K562 (cell line): ENCODE results near the gene KIAA0825. TPM values are rescaled to one million over a fixed set of nuclear protein-coding genes. Genes with fewer than 3 reads are reported as not detected.

Experiments
- ATAC-seq: fragments of 200-7000 bp; cut with Tn5 transposase; 3 replicates; pipeline ENCODE4 v1.9.1; 2020; ENCODE audit warnings: moderate library complexity
- BruUV-seq: library from RNA; stranded (reverse); fragments of 400-500 nt; replicated peaks from 2 replicates; lab custom pipeline; 2021; lab: Mats Ljungman, UMichigan
- CTCF ChIA-PET: fragments of 300-600 bp; formaldehyde crosslinking; extraction: SDS; loops from one replicate; lab custom pipeline; 2021; ENCODE audit warnings: low intra/inter-chr PET ratio; lab: Yijun Ruan, JAX
- POLR2A ChIA-PET: fragments of 300-600, 350-650 bp; sonication (Branson Sonifier 250); formaldehyde crosslinking; extraction: SDS; loops from one replicate; lab custom pipeline; 2021; ENCODE audit warnings: antibody characterized with exemption, inconsistent platforms; lab: Yijun Ruan, JAX
- DNase-seq, 4 experiments: peaks; one replicate each; pipeline versions ENCODE4 v3.0.0 to v3.0.0-alpha.2; 2011 to 2018; ENCODE audit warnings: low spot score in 3 of 4, mixed read lengths in 3 of 4; ENCODE audit errors: extremely low read depth in 1 of 4
- FAIRE-seq: peaks from 2 replicates; lab custom pipeline; 2011; peaks lifted over from hg19 to GRCh38; lab: Jason Lieb, UNC
- H2AFZ ChIP-seq: 2 replicates; pipeline ENCODE4 v1.6.0; 2011; ENCODE audit warnings: low read depth, low read length, control low read depth, inconsistent platforms
- H3K27ac ChIP-seq: fragments of 200-600 bp; 3 replicates; pipeline ENCODE4 v1.8.0; 2011; ENCODE audit warnings: low read depth, mild to moderate bottlenecking, control low read depth, inconsistent platforms, low read length, moderate library complexity, mixed read lengths; ENCODE audit errors: extremely low read depth
- H3K27me3 ChIP-seq, 2 experiments: fragments of 300-600 bp in 1 of 2; 2 replicates in 1 of 2; 3 replicates in 1 of 2; pipeline versions ENCODE4 v1.6.0 to v1.8.0; 2011; ENCODE audit warnings: inconsistent platforms in 2 of 2, low read length in 2 of 2, mild to moderate bottlenecking in 1 of 2, mixed read lengths in 1 of 2, moderate library complexity in 1 of 2; ENCODE audit not compliant: control insufficient read depth in 2 of 2, insufficient read depth in 2 of 2
- H3K36me3 ChIP-seq: fragments of 300-600 bp; 3 replicates; pipeline ENCODE4 v1.8.0; 2011; ENCODE audit warnings: mild to moderate bottlenecking, low read length, inconsistent platforms; ENCODE audit not compliant: control insufficient read depth, insufficient read depth
- H3K4me1 ChIP-seq, 2 experiments: fragments of 200-600 bp in 1 of 2; replicated peaks in 1 of 2; 2 replicates in 1 of 2; 3 replicates in 1 of 2; pipeline versions ENCODE4 v1.5.1 to v1.8.0; 2011; ENCODE audit warnings: inconsistent platforms in 2 of 2, low read length in 2 of 2, mild to moderate bottlenecking in 1 of 2, mixed read lengths in 1 of 2, moderate library complexity in 1 of 2; ENCODE audit not compliant: control insufficient read depth in 2 of 2, insufficient read depth in 2 of 2
- H3K4me2 ChIP-seq: 2 replicates; pipeline ENCODE4 v1.6.1; 2011; ENCODE audit warnings: low read length, control low read depth, inconsistent platforms, mixed read lengths; ENCODE audit not compliant: insufficient read depth
- H3K4me3 ChIP-seq: fragments of 200-600 bp; sonication (generic), shearing (Covaris generic); 2 replicates; pipeline ENCODE4 v1.5.1; 2016; ENCODE audit warnings: control low read depth, inconsistent platforms
- H3K79me2 ChIP-seq: fragments of 200-600 bp; 3 replicates; pipeline ENCODE4 v1.8.0; 2011; ENCODE audit warnings: low read length, inconsistent platforms; ENCODE audit not compliant: control insufficient read depth, insufficient read depth
- H3K9ac ChIP-seq, 2 experiments: 2 replicates each; pipeline versions ENCODE4 v1.6.0 to v1.6.1; 2011; ENCODE audit warnings: low read depth in 2 of 2, low read length in 2 of 2, control low read depth in 1 of 2, inconsistent platforms in 1 of 2, mild to moderate bottlenecking in 1 of 2, mixed read lengths in 1 of 2; ENCODE audit not compliant: insufficient read depth in 1 of 2
- H3K9me1 ChIP-seq: one replicate; pipeline ENCODE4 v1.6.0; 2011; ENCODE audit warnings: inconsistent platforms, mild to moderate bottlenecking, low read length, moderate library complexity; ENCODE audit not compliant: control insufficient read depth, insufficient read depth
- H3K9me3 ChIP-seq: replicated peaks from 2 replicates; pipeline ENCODE4 v1.5.1; 2011; ENCODE audit warnings: low read depth, low read length, inconsistent platforms; ENCODE audit not compliant: control insufficient read depth, insufficient read depth
- H4K20me1 ChIP-seq: replicated peaks from 2 replicates; pipeline ENCODE4 v1.6.1; 2011; ENCODE audit warnings: low read length, inconsistent platforms, mixed read lengths; ENCODE audit not compliant: control insufficient read depth, insufficient read depth
- ARNT ChIP-seq, 2 experiments: fragments of 450-650 bp; IDR thresholded peaks; 2 replicates each; pipeline ENCODE4 v1.6.1; 2016; ENCODE audit warnings: mild to moderate bottlenecking in 1 of 2
- ASH1L ChIP-seq: fragments of 450-650 bp; IDR thresholded peaks from 2 replicates; pipeline ENCODE4 v1.6.1; 2018; ENCODE audit warnings: borderline replicate concordance, mild to moderate bottlenecking, low read depth; ENCODE audit not compliant: partially characterized antibody
- C11orf30 ChIP-seq: fragments of 450-650 bp; IDR thresholded peaks from 2 replicates; pipeline ENCODE4 v1.6.1; 2016; ENCODE audit warnings: low read depth, mild to moderate bottlenecking
- DNMT1 ChIP-seq: fragments of 450-650 bp; IDR thresholded peaks from 2 replicates; pipeline ENCODE4 v1.6.1; 2016; ENCODE audit warnings: antibody characterized with exemption, mild to moderate bottlenecking
- E2F6 ChIP-seq, 2 experiments: IDR thresholded peaks; 2 replicates each; pipeline ENCODE4 v1.6.1; 2011; ENCODE audit warnings: borderline replicate concordance in 1 of 2, control low read depth in 1 of 2, low read depth in 1 of 2, low read length in 1 of 2, mild to moderate bottlenecking in 1 of 2, mixed read lengths in 1 of 2, moderate library complexity in 1 of 2; ENCODE audit not compliant: insufficient read depth in 1 of 2, insufficient read length in 1 of 2, poor library complexity in 1 of 2, severe bottlenecking in 1 of 2; ENCODE audit errors: extremely low read depth in 1 of 2
- EGR1 ChIP-seq: fragments of 450-650 bp; conservative IDR thresholded peaks from 2 replicates; pipeline ENCODE4 v1.6.1; 2017; ENCODE audit warnings: mild to moderate bottlenecking
- HNRNPL ChIP-seq: fragments of 200-400 bp; formaldehyde crosslinking; IDR thresholded peaks from 2 replicates; pipeline ENCODE4 v1.6.1; 2017; ENCODE audit warnings: low read depth, mild to moderate bottlenecking, low read length
- HOMEZ ChIP-seq: fragments of 250-450 bp; sonication (Bioruptor Pico); IDR thresholded peaks from 2 replicates; pipeline ENCODE4 v1.4.0; 2020; ENCODE audit warnings: mild to moderate bottlenecking, moderate library complexity
- MAFF ChIP-seq: IDR thresholded peaks from 2 replicates; pipeline ENCODE4 v1.6.1; 2012; ENCODE audit warnings: low read length, improper control_type of control experiment
- RBM14 ChIP-seq: fragments of 200-400 bp; formaldehyde crosslinking; IDR thresholded peaks from 2 replicates; pipeline ENCODE4 v1.6.1; 2018; ENCODE audit warnings: low read depth, mild to moderate bottlenecking, low read length, moderate library complexity, borderline replicate concordance; ENCODE audit not compliant: insufficient read depth
- TRIM24 ChIP-seq, 2 experiments: fragments of 450-650 bp; IDR thresholded peaks; 2 replicates each; pipeline ENCODE4 v1.6.1; 2016
- ZNF445 ChIP-seq: fragments of 250-450 bp; sonication (Bioruptor Pico); IDR thresholded peaks from 2 replicates; pipeline ENCODE4 v1.4.0; 2020; ENCODE audit warnings: low read depth, mild to moderate bottlenecking, moderate library complexity
- WGBS: fragments of 100-300 bp; shearing (Covaris generic); methylation state at CpG from one replicate; pipeline ENCODE4 v1.1.6; 2016; ENCODE audit warnings: low coverage, mixed read lengths; ENCODE audit not compliant: insufficient coverage; ENCODE audit errors: missing lambda C conversion rate; 5-methylcytosine and 5-hydroxymethylcytosine counted together
- in situ Hi-C: fragments of 300-500 bp; cut with MboI; formaldehyde crosslinking; loops from 4 replicates; pipeline ENCODE4 v1.15.0; 2018; ENCODE audit warnings: inconsistent platforms, mixed read lengths
- intact Hi-C: fragments of 100-400 bp; cut with micrococcal nuclease; formaldehyde crosslinking; loops from 2 replicates; pipeline ENCODE4 v1.14.2; 2022
- polyA plus RNA-seq, 8 experiments: library from polyadenylated mRNA; depleted of rRNA in 4 of 8; stranded (reverse) in 5 of 8; unstranded in 3 of 8; fragments of >200 nt; fragmentation: Nextera tagmentation in 2 of 8; fragmentation: Illumina TruSeq in 1 of 8; extraction: Ambion mirVana in 2 of 8; extraction: Trizol in 1 of 8; gene quantifications; 2 replicates each; pipeline versions ENCODE4 v1.2.1 to v1.2.3, GENCODE V29; 2011 to 2014; ENCODE audit warnings: inconsistent platforms in 1 of 8, missing spikeins in 1 of 8
- total RNA-seq, 7 experiments: library from RNA; depleted of rRNA in 6 of 7; stranded (reverse); fragments of >200 nt in 6 of 7; fragmentation: Illumina TruSeq in 2 of 7; extraction: Trizol in 2 of 7; gene quantifications; 2 replicates each; pipeline versions ENCODE4 v1.2.1 to v1.2.3, GENCODE V29; 2011 to 2021; ENCODE audit warnings: low replicate concordance in 1 of 7
- TF ChIP-seq, protein P1 (sequence below): fragments of 200-800 bp; sonication (Bioruptor generic); IDR thresholded peaks from 2 replicates; pipeline ENCODE4 v1.6.1; 2017; ENCODE audit warnings: missing genetic modification characterization, missing compliant biosample characterization

KIAA0825 gene
- total and polyA plus RNA-seq, 9 of the 15 experiments (the other 6 are each of a cell fraction or from before 2014, with no cell fraction given): 0.05 to 0.36 (median 0.16) TPM; not detected in 1

DNA sequence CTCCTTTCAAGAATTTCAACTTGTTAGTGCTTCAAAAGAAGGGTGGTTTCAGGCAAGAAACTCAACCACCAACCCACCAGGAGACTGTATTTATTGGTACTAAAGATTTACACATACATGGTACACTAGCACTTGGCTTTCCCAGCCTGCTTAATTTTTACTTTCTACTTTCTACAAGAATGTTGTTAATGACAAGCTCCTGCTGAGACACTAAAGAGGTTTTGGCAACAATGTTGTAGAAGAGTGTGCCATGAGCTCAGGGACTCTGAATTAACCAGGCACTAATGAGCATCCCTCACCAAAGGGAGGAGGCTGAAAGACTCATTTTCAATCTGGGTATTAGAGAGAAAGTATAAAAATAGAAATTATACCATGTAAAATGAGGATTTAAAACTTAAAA, 195.0 kb downstream of the KIAA0825 start:
- no TSS peak for BruUV-seq
- Histone ChIP-seq H3K27ac (no peak overlapping the region), H4K20me1 (no peaks in the 10 kb centered on the region)

GRCh38 chr5:94422812-94423211, 195.6 kb downstream of the KIAA0825 start:
- H3K9ac ChIP-seq: no peak overlapping the region
- H4K20me1 ChIP-seq: no peaks in the 10 kb centered on the region
- no peaks in the 10 kb centered on the region for H3K79me2 ChIP-seq
- no peak overlapping the region for H3K4me2 ChIP-seq
- no peak for ATAC-seq
- H3K27me3 ChIP-seq: no peaks in the 10 kb centered on the region
- DNase-seq: no peak
- no TSS peak for BruUV-seq
- H2AFZ ChIP-seq: no peak overlapping the region
- H3K36me3 ChIP-seq: no peaks in the 10 kb centered on the region
- CTCF ChIA-PET: no interaction called here
- intact Hi-C loops: no loop called here
- no peaks in the 10 kb centered on the region for H3K9me3 ChIP-seq
- H3K9me1 ChIP-seq: no peaks in the 10 kb centered on the region
- TF ChIP-seq HOMEZ (CRISPR knock-in tag) (no peak), ZNF445 (CRISPR knock-in tag) (no peak), C11orf30 (no peak), EGR1 (no peak), RBM14 (no peak), HNRNPL (no peak)
- TF ChIP-seq, protein P1, sequence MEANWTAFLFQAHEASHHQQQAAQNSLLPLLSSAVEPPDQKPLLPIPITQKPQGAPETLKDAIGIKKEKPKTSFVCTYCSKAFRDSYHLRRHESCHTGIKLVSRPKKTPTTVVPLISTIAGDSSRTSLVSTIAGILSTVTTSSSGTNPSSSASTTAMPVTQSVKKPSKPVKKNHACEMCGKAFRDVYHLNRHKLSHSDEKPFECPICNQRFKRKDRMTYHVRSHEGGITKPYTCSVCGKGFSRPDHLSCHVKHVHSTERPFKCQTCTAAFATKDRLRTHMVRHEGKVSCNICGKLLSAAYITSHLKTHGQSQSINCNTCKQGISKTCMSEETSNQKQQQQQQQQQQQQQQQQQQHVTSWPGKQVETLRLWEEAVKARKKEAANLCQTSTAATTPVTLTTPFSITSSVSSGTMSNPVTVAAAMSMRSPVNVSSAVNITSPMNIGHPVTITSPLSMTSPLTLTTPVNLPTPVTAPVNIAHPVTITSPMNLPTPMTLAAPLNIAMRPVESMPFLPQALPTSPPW: no peak
- TF ChIP-seq, all 486 proteins: peak for 0
- Histone ChIP-seq H3K4me1 (no peaks in the 10 kb centered on the region), H3K27ac (no peak overlapping the region), H3K4me3 (no peak overlapping the region)
- no peak for FAIRE-seq
- 0% methylated on average over 3 of the region's 3 CpGs for WGBS
- in situ Hi-C loops: no loop called here
- POLR2A ChIA-PET: no interaction called here

More for the DNA sequence above, 195.0 kb downstream of the KIAA0825 start:
- TF ChIP-seq TRIM24 (IDR thresholded peaks at IDR 0.05): no peak
- TF ChIP-seq ARNT (IDR thresholded peaks at IDR 0.05): no peak
- no peak for TF ChIP-seq E2F6 (IDR thresholded peaks at IDR 0.05; ENCODE audit: borderline replicate concordance in 1 of 2, extremely low read depth in 1 of 2, insufficient read depth in 1 of 2, insufficient read length in 1 of 2, low read depth in 1 of 2, low read length in 1 of 2, poor library complexity in 1 of 2, severe bottlenecking in 1 of 2)
- no peak for TF ChIP-seq ASH1L
- TF ChIP-seq MAFF: no peak
- TF ChIP-seq DNMT1: no peak
- ATAC-seq (no peak), FAIRE-seq (no peak), DNase-seq (no peak)
- H3K9ac ChIP-seq: no peak overlapping the region
- H2AFZ ChIP-seq: no peak overlapping the region
- CTCF ChIA-PET: no interaction called here
- no peaks in the 10 kb centered on the region for H3K79me2 ChIP-seq
- POLR2A ChIA-PET: no interaction called here
- no peaks in the 10 kb centered on the region for H3K27me3 ChIP-seq
- H3K4me2 ChIP-seq: no peak overlapping the region
- H3K9me1 ChIP-seq: no peaks in the 10 kb centered on the region
- H3K9me3 ChIP-seq: no peaks in the 10 kb centered on the region
- in situ Hi-C loops: no loop called here
- no peaks in the 10 kb centered on the region for H3K36me3 ChIP-seq
- intact Hi-C loops: no loop called here
- H3K4me3 ChIP-seq: no peak overlapping the region
- H3K4me1 ChIP-seq: no peaks in the 10 kb centered on the region
